HL-60 (cell line): ENCODE measurements around the gene NBEAL2.

Experiments used
- TF ChIP-seq, protein P1 (sequence below): IDR thresholded peaks from one replicate; pipeline ENCODE4 v1.5.1; 2011; ENCODE audit warnings: low read length, control low read depth, inconsistent platforms; ENCODE audit not compliant: insufficient read depth
- TF ChIP-seq, protein P2 (sequence below): IDR thresholded peaks from 2 replicates; pipeline ENCODE4 v1.6.1; 2012; ENCODE audit warnings: low read depth; ENCODE audit not compliant: insufficient replicate concordance

DNA sequence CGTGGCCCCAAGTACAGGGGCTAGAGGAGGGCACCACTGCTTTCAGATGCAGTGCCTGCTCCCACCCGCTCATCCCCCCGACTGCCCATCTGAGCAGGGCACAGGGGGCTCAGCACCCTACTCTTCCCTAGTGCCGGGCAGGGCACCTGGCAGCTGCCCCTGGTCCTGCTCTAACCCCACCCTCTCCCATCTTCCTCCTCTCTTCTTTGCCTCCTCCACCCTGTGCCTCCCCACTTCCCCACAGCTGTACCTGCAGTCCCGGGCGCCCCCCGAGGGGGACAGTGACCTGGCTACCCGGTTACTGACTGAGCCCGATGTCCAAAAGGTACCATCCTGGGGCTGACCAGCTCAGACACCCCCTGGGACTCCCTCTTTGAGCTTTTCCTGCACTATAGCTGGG, 12.8 kb downstream of the NBEAL2 start:
- TF ChIP-seq, protein P1, sequence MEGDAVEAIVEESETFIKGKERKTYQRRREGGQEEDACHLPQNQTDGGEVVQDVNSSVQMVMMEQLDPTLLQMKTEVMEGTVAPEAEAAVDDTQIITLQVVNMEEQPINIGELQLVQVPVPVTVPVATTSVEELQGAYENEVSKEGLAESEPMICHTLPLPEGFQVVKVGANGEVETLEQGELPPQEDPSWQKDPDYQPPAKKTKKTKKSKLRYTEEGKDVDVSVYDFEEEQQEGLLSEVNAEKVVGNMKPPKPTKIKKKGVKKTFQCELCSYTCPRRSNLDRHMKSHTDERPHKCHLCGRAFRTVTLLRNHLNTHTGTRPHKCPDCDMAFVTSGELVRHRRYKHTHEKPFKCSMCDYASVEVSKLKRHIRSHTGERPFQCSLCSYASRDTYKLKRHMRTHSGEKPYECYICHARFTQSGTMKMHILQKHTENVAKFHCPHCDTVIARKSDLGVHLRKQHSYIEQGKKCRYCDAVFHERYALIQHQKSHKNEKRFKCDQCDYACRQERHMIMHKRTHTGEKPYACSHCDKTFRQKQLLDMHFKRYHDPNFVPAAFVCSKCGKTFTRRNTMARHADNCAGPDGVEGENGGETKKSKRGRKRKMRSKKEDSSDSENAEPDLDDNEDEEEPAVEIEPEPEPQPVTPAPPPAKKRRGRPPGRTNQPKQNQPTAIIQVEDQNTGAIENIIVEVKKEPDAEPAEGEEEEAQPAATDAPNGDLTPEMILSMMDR: no peak
- TF ChIP-seq, protein P2, sequence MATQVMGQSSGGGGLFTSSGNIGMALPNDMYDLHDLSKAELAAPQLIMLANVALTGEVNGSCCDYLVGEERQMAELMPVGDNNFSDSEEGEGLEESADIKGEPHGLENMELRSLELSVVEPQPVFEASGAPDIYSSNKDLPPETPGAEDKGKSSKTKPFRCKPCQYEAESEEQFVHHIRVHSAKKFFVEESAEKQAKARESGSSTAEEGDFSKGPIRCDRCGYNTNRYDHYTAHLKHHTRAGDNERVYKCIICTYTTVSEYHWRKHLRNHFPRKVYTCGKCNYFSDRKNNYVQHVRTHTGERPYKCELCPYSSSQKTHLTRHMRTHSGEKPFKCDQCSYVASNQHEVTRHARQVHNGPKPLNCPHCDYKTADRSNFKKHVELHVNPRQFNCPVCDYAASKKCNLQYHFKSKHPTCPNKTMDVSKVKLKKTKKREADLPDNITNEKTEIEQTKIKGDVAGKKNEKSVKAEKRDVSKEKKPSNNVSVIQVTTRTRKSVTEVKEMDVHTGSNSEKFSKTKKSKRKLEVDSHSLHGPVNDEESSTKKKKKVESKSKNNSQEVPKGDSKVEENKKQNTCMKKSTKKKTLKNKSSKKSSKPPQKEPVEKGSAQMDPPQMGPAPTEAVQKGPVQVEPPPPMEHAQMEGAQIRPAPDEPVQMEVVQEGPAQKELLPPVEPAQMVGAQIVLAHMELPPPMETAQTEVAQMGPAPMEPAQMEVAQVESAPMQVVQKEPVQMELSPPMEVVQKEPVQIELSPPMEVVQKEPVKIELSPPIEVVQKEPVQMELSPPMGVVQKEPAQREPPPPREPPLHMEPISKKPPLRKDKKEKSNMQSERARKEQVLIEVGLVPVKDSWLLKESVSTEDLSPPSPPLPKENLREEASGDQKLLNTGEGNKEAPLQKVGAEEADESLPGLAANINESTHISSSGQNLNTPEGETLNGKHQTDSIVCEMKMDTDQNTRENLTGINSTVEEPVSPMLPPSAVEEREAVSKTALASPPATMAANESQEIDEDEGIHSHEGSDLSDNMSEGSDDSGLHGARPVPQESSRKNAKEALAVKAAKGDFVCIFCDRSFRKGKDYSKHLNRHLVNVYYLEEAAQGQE: no peak
